GM23248 (cell line): ENCODE data around the gene KRT15. TPM values are rescaled to one million over a fixed set of nuclear protein-coding genes. Genes with fewer than 3 reads are reported as not detected.

Source experiments
- DNase-seq: peaks from one replicate; pipeline ENCODE4 v3.0.0-alpha.2; 2015
- H2AFZ ChIP-seq: fragments of 200-600 bp; sonication (generic); 2 replicates; pipeline ENCODE4 v1.6.1; 2016; ENCODE audit warnings: antibody characterized with exemption
- H3F3A ChIP-seq: fragments of 200-600 bp; sonication (generic); 2 replicates; pipeline ENCODE4 v1.6.1; 2016; ENCODE audit warnings: mild to moderate bottlenecking, antibody characterized with exemption, mixed run types; ENCODE audit not compliant: insufficient read depth
- H3K27ac ChIP-seq: fragments of 200-600 bp; sonication (generic); 2 replicates; pipeline ENCODE4 v1.5.1; 2016; ENCODE audit warnings: mild to moderate bottlenecking
- H3K27me3 ChIP-seq: fragments of 200-600 bp; sonication (generic); replicated peaks from 2 replicates; pipeline ENCODE4 v1.6.1; 2016; ENCODE audit warnings: mild to moderate bottlenecking; ENCODE audit not compliant: insufficient read depth
- H3K36me3 ChIP-seq: fragments of 200-600 bp; sonication (generic); 2 replicates; pipeline ENCODE4 v1.6.1; 2016; ENCODE audit warnings: low read depth, mild to moderate bottlenecking
- H3K4me1 ChIP-seq: fragments of 200-600 bp; sonication (generic); 2 replicates; pipeline ENCODE4 v1.6.1; 2016; ENCODE audit warnings: mild to moderate bottlenecking; ENCODE audit not compliant: insufficient read depth
- H3K4me2 ChIP-seq: fragments of 200-600 bp; sonication (generic); one replicate; pipeline ENCODE4 v1.6.1; 2016; ENCODE audit warnings: mild to moderate bottlenecking; ENCODE audit not compliant: unreplicated experiment
- H3K4me3 ChIP-seq: fragments of 200-600 bp; sonication (generic); 2 replicates; pipeline ENCODE4 v1.5.1; 2016; ENCODE audit warnings: mild to moderate bottlenecking
- H3K79me2 ChIP-seq: fragments of 200-600 bp; sonication (generic); 2 replicates; pipeline ENCODE4 v1.6.1; 2016; ENCODE audit warnings: mild to moderate bottlenecking; ENCODE audit not compliant: insufficient read depth
- H3K9ac ChIP-seq: fragments of 200-600 bp; sonication (generic); 2 replicates; pipeline ENCODE4 v1.6.1; 2016; ENCODE audit warnings: mild to moderate bottlenecking
- H3K9me2 ChIP-seq: fragments of 200-600 bp; sonication (generic); 2 replicates; pipeline ENCODE4 v1.6.1; 2016; ENCODE audit warnings: mixed run types, mild to moderate bottlenecking, moderate library complexity; ENCODE audit not compliant: insufficient read depth
- H3K9me3 ChIP-seq: fragments of 200-600 bp; sonication (generic); one replicate; pipeline ENCODE4 v1.6.1; 2017; ENCODE audit warnings: low read depth
- H4K20me1 ChIP-seq: fragments of 200-600 bp; sonication (generic); 2 replicates; pipeline ENCODE4 v1.6.0; 2016; ENCODE audit not compliant: insufficient read depth
- EZH2 ChIP-seq: fragments of 200-600 bp; sonication (generic); IDR thresholded peaks from 2 replicates; pipeline ENCODE4 v1.6.1; 2018; ENCODE audit warnings: antibody characterized with exemption, mild to moderate bottlenecking; ENCODE audit not compliant: insufficient read depth, poor library complexity, severe bottlenecking
- EZH2phosphoT487 ChIP-seq: fragments of 200-600 bp; sonication (generic); IDR thresholded peaks from 2 replicates; pipeline ENCODE4 v1.6.1; 2018; ENCODE audit warnings: antibody characterized with exemption, moderate library complexity, mild to moderate bottlenecking, low read depth; ENCODE audit not compliant: insufficient read depth
- WGBS, 2 experiments: methylation state at CpG; one replicate each; pipeline ENCODE4 v1.1.6; 2015 to 2017; ENCODE audit warnings: low lambda C conversion rate in 2 of 2, low coverage in 1 of 2; ENCODE audit errors: missing lambda C conversion rate in 2 of 2; 5-methylcytosine and 5-hydroxymethylcytosine counted together
- in situ Hi-C: fragments of 300-500 bp; cut with MboI; formaldehyde crosslinking; loops from 2 replicates; pipeline ENCODE4 v1.15.0; 2020
- polyA plus RNA-seq: library from polyadenylated mRNA; unstranded; fragments of >200 nt; fragmentation: Nextera tagmentation; extraction: Ambion mirVana; gene quantifications from 2 replicates; pipeline ENCODE4 v1.2.1, GENCODE V29; 2016
- total RNA-seq: library from RNA; depleted of rRNA; stranded (reverse); fragments of >200 nt; shearing (Covaris generic); gene quantifications from 2 replicates; pipeline ENCODE4 v1.2.3, GENCODE V29; 2014

The KRT15 gene
- total and polyA plus RNA-seq, 2 experiments from 2014 or later = 0.65 to 2.3 TPM

DNA sequence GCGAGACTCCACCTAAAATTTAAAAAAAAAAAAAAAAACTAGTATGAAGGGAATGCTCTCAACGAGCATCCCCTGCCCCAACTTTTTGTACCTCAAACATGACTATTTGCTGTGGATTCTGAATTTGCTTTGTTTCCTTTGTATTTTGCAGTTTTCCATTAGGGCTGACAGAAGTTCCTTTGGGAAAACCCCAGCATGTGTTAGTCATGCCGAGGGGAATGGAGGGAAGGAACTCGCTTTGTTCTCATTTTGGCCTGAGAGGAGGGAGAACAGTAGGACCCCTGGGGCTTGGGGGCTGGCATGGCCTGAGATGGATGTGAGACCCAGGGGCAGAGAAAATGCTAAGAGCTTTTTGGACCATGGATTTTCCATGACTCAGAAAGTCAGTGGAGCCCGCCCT is 32.7 kb upstream of the KRT15 start:
- H3K9me3 ChIP-seq = no peaks in the 10 kb centered on the region
- H3K79me2 ChIP-seq = no peaks in the 10 kb centered on the region
- H2AFZ ChIP-seq = no peak overlapping the region
- H3F3A ChIP-seq = peaks cover 10% of the 10 kb centered on the region; the same call in 1 of the 2 replicates
- H3K4me2 ChIP-seq = no peak overlapping the region
- H3K9ac ChIP-seq = no peak overlapping the region
- H4K20me1 ChIP-seq = no peaks in the 10 kb centered on the region
- TF ChIP-seq EZH2 (no peak), EZH2phosphoT487 (no peak)
- H3K27ac ChIP-seq = no peak overlapping the region
- in situ Hi-C loops = no loop called here
- H3K9me2 ChIP-seq = no peaks in the 10 kb centered on the region
- H3K4me3 ChIP-seq = no peak overlapping the region
- no peaks in the 10 kb centered on the region for H3K36me3 ChIP-seq
- H3K4me1 ChIP-seq = peaks cover 16% of the 10 kb centered on the region
- 53 to 55% methylated on average over 5 of the region's 5 CpGs for WGBS, 2 experiments
- H3K27me3 ChIP-seq = no peaks in the 10 kb centered on the region
- peak; percentile 39 for DNase-seq

DNA sequence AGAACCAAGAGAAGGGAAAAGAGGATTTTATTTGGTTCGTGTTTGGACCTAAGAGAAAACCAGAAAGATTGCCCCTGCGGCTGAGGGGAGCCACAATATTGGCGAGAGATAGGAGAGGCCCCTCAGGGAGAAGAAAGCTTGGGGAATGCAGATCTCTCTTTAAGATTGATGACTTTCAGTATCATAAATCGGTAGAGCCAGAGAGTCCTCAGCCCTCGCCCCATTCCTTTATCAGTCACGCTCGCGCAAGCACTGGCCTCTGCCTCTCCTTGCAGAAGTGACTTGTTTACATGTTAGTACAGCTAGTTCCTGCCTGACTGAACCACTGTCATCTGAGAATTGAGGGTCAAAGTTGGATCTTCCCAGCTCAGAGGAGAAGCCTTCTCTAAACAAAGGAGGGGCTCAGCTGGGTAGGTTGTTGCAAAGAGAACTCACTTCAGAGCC is 30.9 kb upstream of the KRT15 start:
- Histone ChIP-seq H2AFZ (no peak overlapping the region; the same call in 1 of the 2 replicates), H3K9me3 (no peaks in the 10 kb centered on the region), H3K9me2 (no peaks in the 10 kb centered on the region), H3K79me2 (no peaks in the 10 kb centered on the region), H3K4me1 (peaks cover 16% of the 10 kb centered on the region), H3K4me3 (no peak overlapping the region), H3K36me3 (no peaks in the 10 kb centered on the region), H4K20me1 (no peaks in the 10 kb centered on the region), H3K27ac (no peak overlapping the region), H3K27me3 (no peaks in the 10 kb centered on the region), H3K4me2 (no peak overlapping the region), H3K9ac (no peak overlapping the region), H3F3A (peaks cover 7% of the 10 kb centered on the region; the same call in 1 of the 2 replicates)
- TF ChIP-seq EZH2phosphoT487 = no peak
- TF ChIP-seq EZH2 = no peak
- in situ Hi-C loops = no loop called here
- DNase-seq = no peak
- WGBS, 2 experiments = 81 to 85% methylated on average over 8 of the region's 8 CpGs

DNA sequence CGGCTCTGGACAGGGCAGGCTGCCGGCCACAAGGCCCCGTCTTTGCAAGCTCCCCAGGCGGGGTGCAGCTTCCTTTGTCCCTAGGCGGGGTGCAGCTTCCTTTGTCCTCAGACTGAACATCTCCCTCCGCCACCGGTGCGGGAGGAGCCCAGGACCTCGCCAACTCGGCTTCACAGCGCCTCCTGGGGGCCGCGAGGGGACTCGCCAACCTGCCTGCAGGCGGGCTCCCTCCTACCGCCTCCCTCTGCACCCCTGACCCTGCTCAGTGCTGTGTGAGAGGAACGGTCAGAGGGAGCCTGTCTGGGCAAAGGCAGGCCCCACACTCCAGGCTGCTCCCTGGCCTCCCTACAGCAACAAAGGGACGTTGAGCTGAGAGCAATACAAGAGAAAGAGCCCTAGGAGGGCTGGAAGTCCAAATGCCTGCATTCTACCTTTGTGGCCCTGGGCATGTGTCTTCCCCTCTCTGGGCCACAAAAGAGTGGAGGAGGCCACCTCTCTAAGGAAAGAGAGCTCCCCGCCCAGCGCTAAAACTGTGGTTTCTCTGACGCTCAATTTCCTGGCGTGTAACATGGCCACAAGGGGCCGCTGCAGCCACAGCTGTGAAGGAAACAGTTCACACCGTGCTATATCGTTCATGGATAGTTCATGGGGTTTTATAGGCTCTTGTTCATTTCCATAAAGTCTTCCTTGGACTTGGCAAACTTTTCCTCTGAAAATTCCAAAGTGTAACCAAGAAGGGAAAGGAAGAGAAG is 30.3 kb upstream of the KRT15 start:
- Histone ChIP-seq H3F3A (peaks cover 7% of the 10 kb centered on the region; the same call in 1 of the 2 replicates), H3K9ac (peak overlapping the region; percentile 30), H3K4me1 (peaks cover 16% of the 10 kb centered on the region), H3K79me2 (no peaks in the 10 kb centered on the region), H3K27me3 (no peaks in the 10 kb centered on the region), H3K9me3 (no peaks in the 10 kb centered on the region), H3K4me3 (no peak overlapping the region), H2AFZ (peak overlapping the region; percentile 75), H3K36me3 (no peaks in the 10 kb centered on the region), H3K9me2 (no peaks in the 10 kb centered on the region), H3K27ac (peak overlapping the region; percentile 71), H3K4me2 (peak overlapping the region; percentile 20), H4K20me1 (no peaks in the 10 kb centered on the region)
- peak; percentile 95 for DNase-seq
- 15 to 19% methylated on average over 19 to 25 of the region's 25 CpGs for WGBS, 2 experiments
- TF ChIP-seq EZH2phosphoT487 = no peak
- no peak for TF ChIP-seq EZH2
- in situ Hi-C loops = no loop called here

DNA sequence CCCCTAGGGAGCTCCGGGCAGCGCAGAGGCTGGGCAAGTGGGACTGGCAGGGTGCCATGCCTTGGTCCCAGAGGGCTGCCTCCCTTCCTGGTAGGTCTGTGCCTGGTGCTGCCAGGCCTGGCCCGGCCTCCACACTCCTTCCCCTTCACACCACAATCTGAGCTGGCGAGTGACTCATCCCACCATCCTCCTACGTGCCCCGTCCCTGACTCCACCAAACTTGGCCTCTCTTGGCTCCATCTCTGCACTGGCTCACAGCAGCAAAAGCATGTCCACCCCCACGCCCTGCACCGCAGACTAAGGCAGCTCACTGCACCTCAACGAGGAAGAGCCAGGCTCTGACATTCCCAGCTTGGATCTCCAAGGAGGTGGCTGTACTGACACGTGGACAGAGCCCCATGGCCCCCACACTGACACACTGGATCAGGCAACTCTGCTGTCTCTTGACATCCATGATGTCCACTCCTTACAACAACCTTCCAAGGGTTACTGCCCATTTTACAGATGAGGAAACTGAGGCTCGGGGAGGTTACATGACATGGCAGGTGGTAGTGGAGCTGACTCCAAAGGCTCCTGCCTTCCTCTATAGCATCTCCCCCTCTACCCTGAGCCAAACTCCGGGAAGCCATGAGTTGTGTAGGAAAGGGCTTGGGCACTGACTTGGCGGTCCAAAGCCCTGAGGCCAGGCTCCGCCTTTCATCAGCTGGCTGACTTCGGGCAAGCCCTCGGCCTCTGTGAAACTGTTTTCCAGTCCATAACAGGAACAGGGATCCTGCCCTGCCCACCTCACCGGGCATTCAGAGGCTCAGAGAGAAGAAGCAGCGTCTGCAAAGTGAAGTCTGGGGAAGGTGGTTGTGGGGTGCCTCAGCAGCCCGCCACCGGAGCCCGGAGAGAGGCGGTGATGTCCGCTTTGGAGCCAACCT is 29.5 kb upstream of the KRT15 start:
- Histone ChIP-seq H3K4me3 (no peak overlapping the region), H3K27ac (peak overlapping the region; percentile 71)
- DNase-seq = peak; percentile 100

More for the DNA sequence above, 29.5 kb upstream of the KRT15 start:
- Histone ChIP-seq H3K9me3 (no peaks in the 10 kb centered on the region), H4K20me1 (no peaks in the 10 kb centered on the region), H3F3A (peaks cover 7% of the 10 kb centered on the region; the same call in 1 of the 2 replicates), H3K4me1 (peaks cover 16% of the 10 kb centered on the region), H3K79me2 (no peaks in the 10 kb centered on the region), H2AFZ (peak overlapping the region; percentile 24; the same call in 1 of the 2 replicates), H3K36me3 (no peaks in the 10 kb centered on the region), H3K4me2 (peak overlapping the region; percentile 18), H3K27me3 (no peaks in the 10 kb centered on the region), H3K9ac (peak overlapping the region; percentile 31), H3K9me2 (no peaks in the 10 kb centered on the region)
- WGBS, 2 experiments = 37 to 39% methylated on average over 23 of the region's 23 CpGs
- TF ChIP-seq EZH2phosphoT487 = no peak
- no peak for TF ChIP-seq EZH2
- in situ Hi-C loops = no loop called here
